Activated B cell treated with CpG ODN at 0.5 μM for 24 hours (primary cell): ENCODE data around the gene URB1. TPM values are rescaled to one million over a fixed set of nuclear protein-coding genes. Genes with fewer than 3 reads are reported as not detected.

ENCODE experiments used
- ATAC-seq: fragments of 200-7000 bp; cut with Tn5 transposase; one replicate; pipeline ENCODE4 v1.10.0; 2021; ENCODE audit warnings: low read depth, mild to moderate bottlenecking, moderate library complexity
- CTCF ChIA-PET: fragments of 350-600 bp; sonication (Branson Sonifier 250); formaldehyde crosslinking; loops from one replicate; lab custom pipeline; 2021; ENCODE audit warnings: antibody characterized with exemption; lab: Charles Lee
- POLR2A ChIA-PET: fragments of 350-600 bp; sonication (Branson Sonifier 250); formaldehyde crosslinking; loops from one replicate; lab custom pipeline; 2021; ENCODE audit warnings: antibody characterized with exemption; lab: Charles Lee
- DNase-seq: peaks from one replicate; pipeline ENCODE4 v3.0.0; 2022
- H3K27ac Mint-ChIP-seq: one replicate; pipeline ENCODE4 v1.8.0; 2020; ENCODE audit warnings: mixed read lengths
- H3K27me3 Mint-ChIP-seq: one replicate; pipeline ENCODE4 v1.8.0; 2021; ENCODE audit warnings: mixed read lengths
- H3K36me3 Mint-ChIP-seq: one replicate; pipeline ENCODE4 v1.8.0; 2021; ENCODE audit warnings: low read depth, mixed read lengths
- H3K4me1 Mint-ChIP-seq: one replicate; pipeline ENCODE4 v1.8.0; 2021; ENCODE audit warnings: mixed read lengths
- H3K4me3 Mint-ChIP-seq: one replicate; pipeline ENCODE4 v1.8.0; 2020; ENCODE audit warnings: mild to moderate bottlenecking, mixed read lengths
- H3K9me3 Mint-ChIP-seq: one replicate; pipeline ENCODE4 v1.8.0; 2020; ENCODE audit warnings: mixed read lengths
- CTCF ChIP-seq: fragments of 200-600 bp; IDR thresholded peaks from one replicate; pipeline ENCODE4 v1.8.0; 2022; ENCODE audit warnings: antibody characterized with exemption, mild to moderate bottlenecking
- intact Hi-C: fragments of 100-400 bp; cut with micrococcal nuclease; formaldehyde crosslinking; loops from one replicate; pipeline ENCODE4 v1.15.1; 2024
- total RNA-seq: library from RNA; stranded (reverse); gene quantifications from 2 replicates; pipeline ENCODE4 v1.2.3, GENCODE V29; 2022

The URB1 gene
- total RNA-seq, 1 donor from 2014 or later: 22.2 TPM

GRCh38 chr21:32336711-32337110 lies 56.1 kb downstream of the URB1 start:
- H3K36me3 Mint-ChIP-seq: peaks cover 95% of the 10 kb centered on the region
- intact Hi-C loops: no loop called here
- no peak overlapping the region for H3K27ac Mint-ChIP-seq
- H3K4me3 Mint-ChIP-seq: no peak overlapping the region
- TF ChIP-seq CTCF: no peak
- H3K9me3 Mint-ChIP-seq: peaks cover 4% of the 10 kb centered on the region
- no peak for ATAC-seq
- ChIA-PET CTCF (no interaction called here), POLR2A (no interaction called here)
- H3K27me3 Mint-ChIP-seq: no peaks in the 10 kb centered on the region
- peaks cover 4% of the 10 kb centered on the region for H3K4me1 Mint-ChIP-seq
- DNase-seq: no peak

- CTCF ChIA-PET: no interaction called here
- H3K4me3 Mint-ChIP-seq: no peak overlapping the region
These were observed 56.9 kb downstream of the URB1 start for GRCh38 chr21:32335601-32336575.

GRCh38 chr21:32334980-32335531 lies 57.8 kb downstream of the URB1 start:
- no peak overlapping the region for H3K4me3 Mint-ChIP-seq
- ATAC-seq (no peak), DNase-seq (no peak)
- intact Hi-C loops: no loop called here
- peaks cover 4% of the 10 kb centered on the region for H3K9me3 Mint-ChIP-seq
- no peak for TF ChIP-seq CTCF
- no peaks in the 10 kb centered on the region for H3K27me3 Mint-ChIP-seq
- ChIA-PET CTCF (no interaction called here), POLR2A (no interaction called here)
- peaks cover 4% of the 10 kb centered on the region for H3K4me1 Mint-ChIP-seq
- H3K36me3 Mint-ChIP-seq: peaks cover 95% of the 10 kb centered on the region
- H3K27ac Mint-ChIP-seq: no peak overlapping the region

More at GRCh38 chr21:32335601-32336575, 56.9 kb downstream of the URB1 start:
- Mint-ChIP-seq H3K4me1 (peaks cover 4% of the 10 kb centered on the region), H3K36me3 (peaks cover 95% of the 10 kb centered on the region), H3K27me3 (no peaks in the 10 kb centered on the region), H3K9me3 (peaks cover 4% of the 10 kb centered on the region), H3K27ac (no peak overlapping the region)
- ATAC-seq: no peak
- no peak for DNase-seq
- intact Hi-C loops: no loop called here
- no peak for TF ChIP-seq CTCF
- POLR2A ChIA-PET: no interaction called here

- Mint-ChIP-seq H3K9me3 (peaks cover 4% of the 10 kb centered on the region), H3K27me3 (no peaks in the 10 kb centered on the region), H3K27ac (no peak overlapping the region), H3K4me1 (peaks cover 4% of the 10 kb centered on the region), H3K36me3 (peaks cover 97% of the 10 kb centered on the region), H3K4me3 (no peak overlapping the region)
- ChIA-PET CTCF (no interaction called here), POLR2A (no interaction called here)
- DNase-seq (no peak), ATAC-seq (no peak)
- intact Hi-C loops: no loop called here
- TF ChIP-seq CTCF: no peak
These were observed 58.7 kb downstream of the URB1 start for GRCh38 chr21:32333953-32334673.

- peaks cover 4% of the 10 kb centered on the region for H3K4me1 Mint-ChIP-seq
These were observed 60.3 kb downstream of the URB1 start for GRCh38 chr21:32332463-32332951.

More at GRCh38 chr21:32332463-32332951, 60.3 kb downstream of the URB1 start:
- peaks cover 98% of the 10 kb centered on the region for H3K36me3 Mint-ChIP-seq
- ChIA-PET CTCF (no interaction called here), POLR2A (no interaction called here)
- H3K9me3 Mint-ChIP-seq: peaks cover 4% of the 10 kb centered on the region
- no peak for TF ChIP-seq CTCF
- intact Hi-C loops: no loop called here
- DNase-seq (no peak), ATAC-seq (no peak)
- no peak overlapping the region for H3K27ac Mint-ChIP-seq
- H3K27me3 Mint-ChIP-seq: no peaks in the 10 kb centered on the region
- H3K4me3 Mint-ChIP-seq: no peak overlapping the region
